Caco-2 (cell line): ENCODE data around the gene PDS5B. TPM values are rescaled to one million over a fixed set of nuclear protein-coding genes. Genes with fewer than 3 reads are reported as not detected.
A peak's percentile ranks its signal among the peaks of the same experiment; 100 is the strongest.

Experiments
- BruUV-seq: library from RNA; stranded (reverse); fragments of 400-500 nt; replicated peaks from 2 replicates; lab custom pipeline; 2021; lab: Mats Ljungman, UMichigan
- CTCF ChIA-PET: fragments of 300-600 bp; sonication (Branson Sonifier 250); formaldehyde crosslinking; loops from one replicate; lab custom pipeline; 2022; ENCODE audit warnings: antibody characterized with exemption; lab: Charles Lee
- POLR2A ChIA-PET: fragments of 300-600 bp; sonication (Branson Sonifier 250); formaldehyde crosslinking; loops from one replicate; lab custom pipeline; 2022; ENCODE audit warnings: antibody characterized with exemption; lab: Charles Lee
- DNase-seq, 2 experiments: peaks; one replicate each; pipeline versions ENCODE4 v3.0.0 to v3.0.0-alpha.2; 2020 to 2022
- H3K27me3 ChIP-seq: replicated peaks from 2 replicates; pipeline ENCODE4 v1.6.0; 2011; ENCODE audit warnings: low read length; ENCODE audit not compliant: control insufficient read depth, insufficient read depth
- H3K36me3 ChIP-seq: 2 replicates; pipeline ENCODE4 v1.5.1; 2011; ENCODE audit warnings: low read length; ENCODE audit not compliant: control insufficient read depth, insufficient read depth
- H3K4me1 ChIP-seq: fragments of 250-450 bp; sonication (Bioruptor Pico); 2 replicates; pipeline ENCODE4 v1.5.1; 2020; ENCODE audit warnings: mild to moderate bottlenecking
- H3K4me3 ChIP-seq: 2 replicates; pipeline ENCODE4 v1.5.1; 2011; ENCODE audit warnings: low read depth, mild to moderate bottlenecking, control low read depth, low read length
- H3K9me3 ChIP-seq: fragments of 250-450 bp; sonication (Bioruptor Pico); 2 replicates; pipeline ENCODE4 v1.5.1; 2020; ENCODE audit warnings: mild to moderate bottlenecking, moderate library complexity
- H3K27ac Mint-ChIP-seq: one replicate; pipeline ENCODE4 v1.8.0; 2022; ENCODE audit warnings: mixed read lengths; ENCODE audit not compliant: unreplicated experiment
- H3K27me3 Mint-ChIP-seq: one replicate; pipeline ENCODE4 v1.8.0; 2022; ENCODE audit warnings: mixed read lengths; ENCODE audit not compliant: insufficient read depth, unreplicated experiment
- H3K36me3 Mint-ChIP-seq: one replicate; pipeline ENCODE4 v1.8.0; 2022; ENCODE audit warnings: mild to moderate bottlenecking, mixed read lengths; ENCODE audit not compliant: insufficient read depth, unreplicated experiment
- H3K4me1 Mint-ChIP-seq: one replicate; pipeline ENCODE4 v1.8.0; 2022; ENCODE audit warnings: low read depth, mixed read lengths; ENCODE audit not compliant: unreplicated experiment
- H3K4me3 Mint-ChIP-seq: one replicate; pipeline ENCODE4 v1.8.0; 2022; ENCODE audit warnings: mild to moderate bottlenecking, moderate library complexity, mixed read lengths; ENCODE audit not compliant: unreplicated experiment
- H3K9me3 Mint-ChIP-seq: one replicate; pipeline ENCODE4 v1.8.0; 2022; ENCODE audit warnings: mixed read lengths; ENCODE audit not compliant: unreplicated experiment
- intact Hi-C: fragments of 100-400 bp; cut with micrococcal nuclease; formaldehyde crosslinking; loops from one replicate; pipeline ENCODE4 v1.10.0; 2022; ENCODE audit not compliant: unreplicated experiment
- total RNA-seq: library from RNA; stranded (reverse); gene quantifications from 2 replicates; pipeline ENCODE4 v1.2.3, GENCODE V29; 2022
- TF ChIP-seq, protein P1 (sequence below), 2 experiments: fragments of 200-600 bp in 1 of 2; IDR thresholded peaks; 1 replicate in 1 of 2; 2 replicates in 1 of 2; pipeline versions ENCODE4 v1.5.1 to v1.8.0; 2011 to 2022; ENCODE audit warnings: antibody characterized with exemption in 1 of 2, control low read depth in 1 of 2, inconsistent platforms in 1 of 2, low read depth in 1 of 2, low read length in 1 of 2, mild to moderate bottlenecking in 1 of 2, moderate library complexity in 1 of 2; ENCODE audit not compliant: insufficient read depth in 1 of 2, severe bottlenecking in 1 of 2, unreplicated experiment in 1 of 2

Gene PDS5B
- total RNA-seq, 1 experiment from 2014 or later: 54.9 TPM

DNA sequence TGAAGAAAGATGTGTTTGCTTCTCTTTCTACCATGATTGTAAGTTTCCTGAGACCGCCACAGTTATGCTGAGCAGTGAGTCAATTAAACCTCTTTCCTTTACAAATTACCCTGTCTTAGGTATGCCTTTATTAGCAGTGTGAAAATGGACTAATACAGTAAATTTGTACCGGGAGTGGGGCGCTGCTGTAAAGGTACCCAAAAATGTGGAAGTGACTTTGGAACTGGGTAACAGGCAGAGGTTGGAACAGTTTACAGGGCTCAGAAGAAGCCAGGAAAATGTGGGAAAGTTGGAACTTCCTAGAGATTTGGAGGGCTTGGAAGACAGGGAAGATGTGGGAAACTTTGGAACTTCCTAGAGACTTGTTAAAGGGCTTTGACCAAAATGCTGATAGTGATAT is 9.2 kb upstream of the PDS5B start:
- H3K27ac Mint-ChIP-seq: no peak overlapping the region
- no TSS peak for BruUV-seq
- TF ChIP-seq, protein P1, sequence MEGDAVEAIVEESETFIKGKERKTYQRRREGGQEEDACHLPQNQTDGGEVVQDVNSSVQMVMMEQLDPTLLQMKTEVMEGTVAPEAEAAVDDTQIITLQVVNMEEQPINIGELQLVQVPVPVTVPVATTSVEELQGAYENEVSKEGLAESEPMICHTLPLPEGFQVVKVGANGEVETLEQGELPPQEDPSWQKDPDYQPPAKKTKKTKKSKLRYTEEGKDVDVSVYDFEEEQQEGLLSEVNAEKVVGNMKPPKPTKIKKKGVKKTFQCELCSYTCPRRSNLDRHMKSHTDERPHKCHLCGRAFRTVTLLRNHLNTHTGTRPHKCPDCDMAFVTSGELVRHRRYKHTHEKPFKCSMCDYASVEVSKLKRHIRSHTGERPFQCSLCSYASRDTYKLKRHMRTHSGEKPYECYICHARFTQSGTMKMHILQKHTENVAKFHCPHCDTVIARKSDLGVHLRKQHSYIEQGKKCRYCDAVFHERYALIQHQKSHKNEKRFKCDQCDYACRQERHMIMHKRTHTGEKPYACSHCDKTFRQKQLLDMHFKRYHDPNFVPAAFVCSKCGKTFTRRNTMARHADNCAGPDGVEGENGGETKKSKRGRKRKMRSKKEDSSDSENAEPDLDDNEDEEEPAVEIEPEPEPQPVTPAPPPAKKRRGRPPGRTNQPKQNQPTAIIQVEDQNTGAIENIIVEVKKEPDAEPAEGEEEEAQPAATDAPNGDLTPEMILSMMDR (IDR thresholded peaks at IDR 0.05; ENCODE audit: insufficient read depth in 1 of 2, low read depth in 1 of 2, low read length in 1 of 2, severe bottlenecking in 1 of 2, unreplicated experiment in 1 of 2): no peak
- no peaks in the 10 kb centered on the region for H3K4me1 Mint-ChIP-seq
- ChIA-PET CTCF (no interaction called here), POLR2A (no interaction called here)
- no peaks in the 10 kb centered on the region for H3K36me3 Mint-ChIP-seq
- DNase-seq: no peak
- H3K4me3 Mint-ChIP-seq: no peak overlapping the region
- Histone ChIP-seq H3K4me3 (no peak overlapping the region), H3K9me3 (peaks cover 14% of the 10 kb centered on the region), H3K4me1 (no peaks in the 10 kb centered on the region), H3K36me3 (no peaks in the 10 kb centered on the region), H3K27me3 (no peaks in the 10 kb centered on the region)
- peaks cover under 1% of the 10 kb centered on the region for H3K27me3 Mint-ChIP-seq
- H3K9me3 Mint-ChIP-seq: peaks cover 25% of the 10 kb centered on the region
- intact Hi-C loops: no loop called here

GRCh38 chr13:32581177-32581786 is 5.0 kb upstream of the PDS5B start:
- no peaks in the 10 kb centered on the region for H3K4me1 Mint-ChIP-seq
- no peaks in the 10 kb centered on the region for H3K36me3 Mint-ChIP-seq
- peaks cover 14% of the 10 kb centered on the region for H3K9me3 ChIP-seq
- H3K4me3 ChIP-seq: no peak overlapping the region
- ChIA-PET CTCF (interaction anchor here (0.6 to 2.0 kb wide), 8 partner anchors 42 to 671 kb away, joined by 3 to 11 read pairs (median 4); partner anchors contain the start of gene N4BP2L2), POLR2A (no interaction called here)
- H3K27me3 ChIP-seq: no peaks in the 10 kb centered on the region
- peaks cover 6% of the 10 kb centered on the region for H3K27me3 Mint-ChIP-seq
- intact Hi-C loops: loop anchor here (1.0 to 10.0 kb wide), 2 partner anchors 203 to 334 kb away; no protein-coding TSS in a partner anchor
- no TSS peak for BruUV-seq
- no peaks in the 10 kb centered on the region for H3K36me3 ChIP-seq
- H3K27ac Mint-ChIP-seq: no peak overlapping the region
- no peaks in the 10 kb centered on the region for H3K4me1 ChIP-seq
- peak in 1 of 2 experiments; percentile 14 for DNase-seq
- H3K4me3 Mint-ChIP-seq: no peak overlapping the region
- peaks cover 25% of the 10 kb centered on the region for H3K9me3 Mint-ChIP-seq
- TF ChIP-seq, protein P1 (IDR thresholded peaks at IDR 0.05; ENCODE audit: insufficient read depth in 1 of 2, low read depth in 1 of 2, low read length in 1 of 2, severe bottlenecking in 1 of 2, unreplicated experiment in 1 of 2): peak; percentile 42 to 61

- no peak overlapping the region for H3K4me3 ChIP-seq
- CTCF ChIA-PET: interaction anchor here (1.0 to 2.0 kb wide), 2 partner anchors 57 to 200 kb away, joined by 4 to 5 read pairs; no protein-coding TSS in a partner anchor
- H3K36me3 Mint-ChIP-seq: no peaks in the 10 kb centered on the region
- peaks cover 8% of the 10 kb centered on the region for H3K9me3 ChIP-seq
- BruUV-seq: no TSS peak
- H3K36me3 ChIP-seq: no peaks in the 10 kb centered on the region
- H3K4me1 ChIP-seq: no peaks in the 10 kb centered on the region
- no peak for DNase-seq
- no peaks in the 10 kb centered on the region for H3K4me1 Mint-ChIP-seq
- POLR2A ChIA-PET: no interaction called here
- no peak overlapping the region for H3K27ac Mint-ChIP-seq
- TF ChIP-seq, protein P1 (IDR thresholded peaks at IDR 0.05; ENCODE audit: insufficient read depth in 1 of 2, low read depth in 1 of 2, low read length in 1 of 2, severe bottlenecking in 1 of 2, unreplicated experiment in 1 of 2): no peak
- intact Hi-C loops: loop anchor here (10.0 kb wide), 1 partner anchor 333 kb away; no protein-coding TSS in a partner anchor
- H3K27me3 Mint-ChIP-seq: peaks cover 6% of the 10 kb centered on the region
- peaks cover 18% of the 10 kb centered on the region for H3K9me3 Mint-ChIP-seq
- H3K27me3 ChIP-seq: no peaks in the 10 kb centered on the region
- no peak overlapping the region for H3K4me3 Mint-ChIP-seq
These were observed 4.0 kb upstream of the PDS5B start for GRCh38 chr13:32582281-32582680.
